NCI-H1105 (cell line): ENCODE data around the gene YIPF2.
"Not testable (repeated sequence)": the region's sequence is repeated elsewhere in the genome, so short reads cannot be mapped to it uniquely, and the experiment has no call there.

ENCODE experiments used
- DNase-seq: peaks from one replicate; lab custom pipeline; 2025; lab: John Stamatoyannopoulos, UW

The YIPF2 gene

GRCh38 chr19:10908380-10908960 lies 20.0 kb downstream of the YIPF2 start:
- DNase-seq = no peak

- no peak for DNase-seq
Observed at GRCh38 chr19:10907925-10908324, 20.5 kb downstream of the YIPF2 start.

GRCh38 chr19:10899151-10899653 lies 29.2 kb downstream of the YIPF2 start:
- peak; percentile 14 for DNase-seq

GRCh38 chr19:10898633-10899032 lies 29.8 kb downstream of the YIPF2 start:
- DNase-seq = no peak

GRCh38 chr19:10896851-10897526 lies 31.4 kb downstream of the YIPF2 start:
- DNase-seq = no peak

- DNase-seq = no peak
Observed at GRCh38 chr19:10895920-10896319, 32.5 kb downstream of the YIPF2 start.

GRCh38 chr19:10895363-10895762 lies 33.1 kb downstream of the YIPF2 start:
- DNase-seq = no peak

GRCh38 chr19:10894911-10895213 lies 33.6 kb downstream of the YIPF2 start:
- DNase-seq = no peak

GRCh38 chr19:10892256-10892655 lies 36.2 kb downstream of the YIPF2 start:
- DNase-seq = no peak

- DNase-seq = no peak
Observed at GRCh38 chr19:10891405-10892086, 36.9 kb downstream of the YIPF2 start.

- no peak for DNase-seq
Observed at GRCh38 chr19:10889880-10890279, 38.6 kb downstream of the YIPF2 start.

- no peak for DNase-seq
Observed at GRCh38 chr19:10888421-10888866, 40.0 kb downstream of the YIPF2 start.

- no peak for DNase-seq
Observed at GRCh38 chr19:10887616-10888367, 40.6 kb downstream of the YIPF2 start.

- DNase-seq = no peak
Observed at GRCh38 chr19:10885201-10886169, 43.0 kb downstream of the YIPF2 start.

GRCh38 chr19:10884274-10884673 lies 44.2 kb downstream of the YIPF2 start:
- no peak for DNase-seq

- no peak for DNase-seq
Observed at GRCh38 chr19:10882108-10882457, 46.4 kb downstream of the YIPF2 start.

- no peak for DNase-seq
Observed at GRCh38 chr19:10881403-10882107, 46.9 kb downstream of the YIPF2 start.

GRCh38 chr19:10878253-10878652 lies 50.2 kb downstream of the YIPF2 start:
- no peak for DNase-seq

GRCh38 chr19:10877608-10878007 lies 50.8 kb downstream of the YIPF2 start:
- not testable (repeated sequence) for DNase-seq

- no peak for DNase-seq
Observed at GRCh38 chr19:10876459-10877240, 51.8 kb downstream of the YIPF2 start.
